Sigmoid colon (tissue), 7 donors: Measurements from ENCODE around the gene RPN2. TPM values are rescaled to one million over a fixed set of nuclear protein-coding genes. Genes with fewer than 3 reads are reported as not detected.

ENCODE experiments used
- DNase-seq: peaks from one replicate; pipeline ENCODE4 v3.0.0-alpha.2; 2019
- H3K27ac ChIP-seq, 4 donors: fragments of 200-600 bp; sonication (generic); one replicate each; pipeline ENCODE4 v1.5.1; 2016 to 2019; ENCODE audit warnings: mild to moderate bottlenecking in 1 of 4
- H3K27me3 ChIP-seq, 3 donors: fragments of 200-600 bp; sonication (generic); one replicate each; pipeline ENCODE4 v1.5.1; 2019; ENCODE audit warnings: mild to moderate bottlenecking in 1 of 3
- H3K36me3 ChIP-seq, 4 donors: fragments of 200-600 bp; sonication (generic); one replicate each; pipeline ENCODE4 v1.5.1; 2016 to 2019
- H3K4me1 ChIP-seq, 4 donors: fragments of 200-600 bp; sonication (generic); one replicate each; pipeline ENCODE4 v1.5.1; 2017 to 2019
- H3K4me3 ChIP-seq, 4 donors: fragments of 200-600 bp; sonication (generic); one replicate each; pipeline ENCODE4 v1.5.1; 2017 to 2019; ENCODE audit warnings: mild to moderate bottlenecking in 2 of 4, moderate library complexity in 1 of 4
- H3K9me3 ChIP-seq, 4 donors: fragments of 200-600 bp in 3 of 4; sonication (generic) in 3 of 4; one replicate each; pipeline versions ENCODE4 v1.5.1 to v1.6.1; 2013 to 2019
- EP300 ChIP-seq, 4 donors: sonication (generic); formaldehyde crosslinking; IDR thresholded peaks; one replicate each; pipeline ENCODE4 v1.6.1; 2017; ENCODE audit warnings: antibody characterized with exemption in 4 of 4
- POLR2A ChIP-seq, 2 donors: fragments of 450-650 bp; IDR thresholded peaks; one replicate each; pipeline ENCODE4 v1.6.1; 2016; ENCODE audit warnings: antibody characterized with exemption in 2 of 2, mild to moderate bottlenecking in 2 of 2, moderate library complexity in 2 of 2
- POLR2AphosphoS5 ChIP-seq, 4 donors: sonication (generic); formaldehyde crosslinking; IDR thresholded peaks; one replicate each; pipeline ENCODE4 v1.6.1; 2017; ENCODE audit warnings: antibody characterized with exemption in 4 of 4
- WGBS, 2 donors: extraction: QIAGEN DNeasy Blood & Tissue Kit; methylation state at CpG; one replicate each; pipeline ENCODE4 v1.1.7; 2013; 5-methylcytosine and 5-hydroxymethylcytosine counted together
- intact Hi-C: fragments of 100-400 bp; cut with DNase I; formaldehyde crosslinking; loops from one replicate; pipeline ENCODE4 v1.15.1; 2023
- polyA plus RNA-seq, 3 donors: library from polyadenylated mRNA; stranded (reverse); fragments of 200-250 nt; gene quantifications; one replicate each; pipeline ENCODE4 v1.2.3, GENCODE V29; 2013
- total RNA-seq, 4 donors: library from RNA; depleted of rRNA; stranded (reverse); fragments of >200 nt; gene quantifications; one replicate each; pipeline ENCODE4 v1.1.0, GENCODE V29; 2016
- TF ChIP-seq, protein P1 (sequence below), 4 experiments: fragments of 450-650 bp in 3 of 4; fragments of 200-600 bp in 1 of 4; IDR thresholded peaks; one replicate each; pipeline ENCODE4 v1.5.1; 2016 to 2019; ENCODE audit warnings: antibody characterized with exemption in 4 of 4, mild to moderate bottlenecking in 3 of 4, moderate library complexity in 2 of 4
- donor health status: healthy with polysubstance abuse.
- donor health status: Bipolar disorder and iron deficiency.
- donor health status: healthy.

The RPN2 gene
- total and polyA plus RNA-seq, 7 donors, result 21.6 to 142 (median 72.8) TPM

GRCh38 chr20:37260923-37261322, 81.8 kb downstream of the RPN2 start:
- TF ChIP-seq, protein P1, sequence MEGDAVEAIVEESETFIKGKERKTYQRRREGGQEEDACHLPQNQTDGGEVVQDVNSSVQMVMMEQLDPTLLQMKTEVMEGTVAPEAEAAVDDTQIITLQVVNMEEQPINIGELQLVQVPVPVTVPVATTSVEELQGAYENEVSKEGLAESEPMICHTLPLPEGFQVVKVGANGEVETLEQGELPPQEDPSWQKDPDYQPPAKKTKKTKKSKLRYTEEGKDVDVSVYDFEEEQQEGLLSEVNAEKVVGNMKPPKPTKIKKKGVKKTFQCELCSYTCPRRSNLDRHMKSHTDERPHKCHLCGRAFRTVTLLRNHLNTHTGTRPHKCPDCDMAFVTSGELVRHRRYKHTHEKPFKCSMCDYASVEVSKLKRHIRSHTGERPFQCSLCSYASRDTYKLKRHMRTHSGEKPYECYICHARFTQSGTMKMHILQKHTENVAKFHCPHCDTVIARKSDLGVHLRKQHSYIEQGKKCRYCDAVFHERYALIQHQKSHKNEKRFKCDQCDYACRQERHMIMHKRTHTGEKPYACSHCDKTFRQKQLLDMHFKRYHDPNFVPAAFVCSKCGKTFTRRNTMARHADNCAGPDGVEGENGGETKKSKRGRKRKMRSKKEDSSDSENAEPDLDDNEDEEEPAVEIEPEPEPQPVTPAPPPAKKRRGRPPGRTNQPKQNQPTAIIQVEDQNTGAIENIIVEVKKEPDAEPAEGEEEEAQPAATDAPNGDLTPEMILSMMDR (IDR thresholded peaks at IDR 0.05), result no peak
- TF ChIP-seq POLR2A (IDR thresholded peaks at IDR 0.05) (no peak), POLR2AphosphoS5 (IDR thresholded peaks at IDR 0.05) (no peak), EP300 (IDR thresholded peaks at IDR 0.05) (no peak)
- Histone ChIP-seq H3K4me1 (no peaks in the 10 kb centered on the region), H3K36me3 (no peaks in the 10 kb centered on the region), H3K9me3 (no peaks in the 10 kb centered on the region), H3K27me3 (no peaks in the 10 kb centered on the region), H3K27ac (no peak overlapping the region), H3K4me3 (no peak overlapping the region)
- DNase-seq, result no peak
- 90% methylated on average over 4 of the region's 4 CpGs for WGBS, 2 donors
- intact Hi-C loops, result no loop called here

GRCh38 chr20:37261714-37262113, 82.6 kb downstream of the RPN2 start, which contains the start of gene GHRH:
Gene GHRH (minus strand): TSS chr20:37261814. CDS start chr20:37256889, 4,925 bp downstream.
- no peak for TF ChIP-seq POLR2AphosphoS5 (IDR thresholded peaks at IDR 0.05)
- TF ChIP-seq, protein P1 (IDR thresholded peaks at IDR 0.05), result no peak
- TF ChIP-seq EP300 (IDR thresholded peaks at IDR 0.05), result no peak
- no peak for TF ChIP-seq POLR2A (IDR thresholded peaks at IDR 0.05)
- Histone ChIP-seq H3K27ac (no peak within 1 kb of the TSS), H3K4me1 (no peaks in the 10 kb centered on the region), H3K27me3 (no peaks in the 10 kb centered on the region), H3K9me3 (no peaks in the 10 kb centered on the region), H3K4me3 (no peak within 1 kb of the TSS), H3K36me3 (no peaks in the 10 kb centered on the region)
- WGBS, 2 donors, result 81 to 92% methylated on average over 9 of the region's 9 CpGs
- intact Hi-C loops, result no loop called here
- DNase-seq, result no peak

DNA sequence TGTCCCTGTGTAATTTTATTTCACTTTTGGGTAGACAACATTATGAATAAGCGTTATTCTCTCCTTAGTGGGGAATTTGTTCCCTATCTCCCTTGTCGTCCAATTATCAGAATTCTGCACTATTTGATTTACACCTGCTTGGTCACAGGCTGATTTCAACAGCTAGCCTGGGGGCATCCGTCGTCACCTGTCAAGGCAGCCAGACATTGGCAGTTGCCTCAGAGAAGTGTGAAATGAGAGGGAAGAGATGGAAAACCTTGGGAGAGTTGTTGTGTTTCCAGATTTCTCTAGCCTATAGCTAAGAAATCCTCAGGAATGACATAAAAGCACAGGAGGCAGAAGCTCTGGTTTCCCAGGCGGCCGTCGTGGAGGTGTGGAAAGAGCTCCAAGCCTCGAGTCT, 83.4 kb downstream of the RPN2 start:
- Histone ChIP-seq H3K4me3 (no peak overlapping the region), H3K27ac (no peak overlapping the region), H3K9me3 (no peaks in the 10 kb centered on the region), H3K4me1 (no peaks in the 10 kb centered on the region), H3K27me3 (no peaks in the 10 kb centered on the region), H3K36me3 (no peaks in the 10 kb centered on the region)
- intact Hi-C loops, result no loop called here
- DNase-seq, result no peak
- TF ChIP-seq EP300 (IDR thresholded peaks at IDR 0.05) (no peak), POLR2A (IDR thresholded peaks at IDR 0.05) (no peak), POLR2AphosphoS5 (IDR thresholded peaks at IDR 0.05) (no peak)
- 84 to 90% methylated on average over 8 of the region's 8 CpGs for WGBS, 2 donors

DNA sequence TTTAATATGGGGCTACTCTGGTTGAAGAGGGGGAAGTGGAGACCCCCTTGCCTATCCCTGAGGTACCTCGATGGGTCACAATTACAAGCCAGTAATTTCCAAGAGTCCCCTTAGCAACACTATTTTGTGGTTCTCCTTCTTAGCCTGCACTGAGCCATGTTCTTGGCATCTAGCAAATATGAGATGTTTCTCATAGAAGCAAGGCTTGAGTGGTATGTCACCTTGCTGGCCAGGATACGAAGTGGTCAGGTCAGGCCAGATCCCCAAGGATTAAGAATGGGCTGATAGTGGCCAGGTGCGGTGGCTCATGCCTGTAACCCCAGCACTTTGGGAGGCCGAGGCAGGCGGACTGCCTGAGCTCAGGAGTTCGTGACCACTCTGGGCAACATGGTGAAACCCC, 84.6 kb downstream of the RPN2 start:
- intact Hi-C loops, result no loop called here
- WGBS, 2 donors, result 78 to 94% methylated on average over 6 of the region's 6 CpGs
- H3K4me3 ChIP-seq, result no peak overlapping the region
- no peaks in the 10 kb centered on the region for H3K36me3 ChIP-seq
- no peak overlapping the region for H3K27ac ChIP-seq
- no peaks in the 10 kb centered on the region for H3K9me3 ChIP-seq
- TF ChIP-seq EP300 (IDR thresholded peaks at IDR 0.05), result no peak
- no peak for TF ChIP-seq POLR2AphosphoS5 (IDR thresholded peaks at IDR 0.05)
- TF ChIP-seq, protein P1 (IDR thresholded peaks at IDR 0.05), result no peak
- no peak for TF ChIP-seq POLR2A (IDR thresholded peaks at IDR 0.05)
- H3K4me1 ChIP-seq, result no peaks in the 10 kb centered on the region
- no peak for DNase-seq
- no peaks in the 10 kb centered on the region for H3K27me3 ChIP-seq

DNA sequence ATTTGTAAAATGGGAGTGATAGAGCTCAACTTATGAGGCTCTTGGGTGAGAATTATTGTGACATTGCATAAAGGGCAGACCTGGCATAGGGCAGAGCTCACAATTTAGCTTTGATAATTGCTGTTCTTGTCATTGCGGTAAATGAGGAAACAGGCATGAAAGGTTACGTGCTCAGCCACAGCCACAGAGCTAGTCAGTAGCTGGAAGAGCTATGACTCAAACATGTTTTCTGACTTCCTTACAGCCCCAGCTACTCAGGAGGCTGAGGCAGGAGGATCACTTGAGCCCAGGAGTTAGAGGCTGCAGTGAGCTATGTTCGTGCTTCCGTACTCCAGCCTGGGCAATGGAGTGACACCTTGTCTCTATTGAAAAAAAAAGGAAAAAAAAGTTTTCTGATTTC, 86.0 kb downstream of the RPN2 start:
- Histone ChIP-seq H3K9me3 (no peaks in the 10 kb centered on the region), H3K4me3 (no peak overlapping the region), H3K27me3 (no peaks in the 10 kb centered on the region), H3K36me3 (no peaks in the 10 kb centered on the region), H3K27ac (no peak overlapping the region), H3K4me1 (no peaks in the 10 kb centered on the region)
- no peak for DNase-seq
- intact Hi-C loops, result no loop called here
- TF ChIP-seq EP300 (IDR thresholded peaks at IDR 0.05), result no peak
- TF ChIP-seq, protein P1 (IDR thresholded peaks at IDR 0.05), result no peak
- no peak for TF ChIP-seq POLR2A (IDR thresholded peaks at IDR 0.05)
- no peak for TF ChIP-seq POLR2AphosphoS5 (IDR thresholded peaks at IDR 0.05)
- 83 to 85% methylated on average over 4 of the region's 4 CpGs for whole genome bisulfite sequencing, 2 donors
